MM.1S (cell line): ENCODE measurements around the gene IL26.

Source experiments
- DNase-seq: peaks from one replicate; pipeline ENCODE4 v3.0.0-alpha.2; 2015
- H2AFZ ChIP-seq: fragments of 300-600 bp; sonication (generic); 2 replicates; pipeline ENCODE4 v1.6.0; 2016; ENCODE audit warnings: antibody characterized with exemption, low read length
- H3F3A ChIP-seq: fragments of 300-600 bp; sonication (generic); 2 replicates; pipeline ENCODE4 v1.6.1; 2016; ENCODE audit warnings: mild to moderate bottlenecking, antibody characterized with exemption, low read length, moderate library complexity, mixed read lengths; ENCODE audit not compliant: insufficient read depth
- H3K27ac ChIP-seq: fragments of 300-600 bp; sonication (generic); 2 replicates; pipeline ENCODE4 v1.5.1; 2016; ENCODE audit warnings: mild to moderate bottlenecking, low read length
- H3K27me3 ChIP-seq: fragments of 300-600 bp; sonication (generic); replicated peaks from 2 replicates; pipeline ENCODE4 v1.6.0; 2016; ENCODE audit warnings: low read length; ENCODE audit not compliant: insufficient read depth
- H3K36me3 ChIP-seq: fragments of 300-600 bp; sonication (generic); replicated peaks from 2 replicates; pipeline ENCODE4 v1.6.1; 2016; ENCODE audit warnings: mild to moderate bottlenecking, low read length, mixed read lengths; ENCODE audit not compliant: insufficient read depth
- H3K4me1 ChIP-seq: fragments of 300-600 bp; sonication (generic); 2 replicates; pipeline ENCODE4 v1.6.1; 2016; ENCODE audit warnings: low read length, mixed read lengths
- H3K4me2 ChIP-seq: fragments of 300-600 bp; sonication (generic); 2 replicates; pipeline ENCODE4 v1.6.0; 2016; ENCODE audit warnings: low read depth, low read length
- H3K4me3 ChIP-seq: fragments of 300-600 bp; sonication (generic); 2 replicates; pipeline ENCODE4 v1.5.1; 2016; ENCODE audit warnings: low read length, mixed read lengths
- H3K79me2 ChIP-seq: fragments of 300-600 bp; sonication (generic); 2 replicates; pipeline ENCODE4 v1.6.1; 2016; ENCODE audit warnings: mixed run types, low read length, mixed read lengths
- H3K9ac ChIP-seq: fragments of 300-600 bp; sonication (generic); 2 replicates; pipeline ENCODE4 v1.6.1; 2016; ENCODE audit warnings: low read length, mixed read lengths
- H3K9me2 ChIP-seq: fragments of 300-600 bp; sonication (generic); replicated peaks from 2 replicates; pipeline ENCODE4 v1.6.1; 2016; ENCODE audit warnings: mild to moderate bottlenecking, low read length, mixed read lengths; ENCODE audit not compliant: insufficient read depth
- H3K9me3 ChIP-seq: fragments of 300-600 bp; sonication (generic); replicated peaks from 2 replicates; pipeline ENCODE4 v1.6.1; 2016; ENCODE audit warnings: mild to moderate bottlenecking, low read length, mixed read lengths; ENCODE audit not compliant: insufficient read depth
- H4K20me1 ChIP-seq: fragments of 300-600 bp; sonication (generic); 2 replicates; pipeline ENCODE4 v1.6.1; 2016; ENCODE audit warnings: mild to moderate bottlenecking, low read length, moderate library complexity, mixed read lengths; ENCODE audit not compliant: insufficient read depth
- CTCF ChIP-seq: fragments of 300-600 bp; sonication (generic); IDR thresholded peaks from 2 replicates; pipeline ENCODE4 v1.5.1; 2016; ENCODE audit warnings: antibody characterized with exemption, low read length, mixed read lengths
- EZH2 ChIP-seq: fragments of 300-600 bp; sonication (generic); optimal IDR thresholded peaks from 2 replicates; pipeline ENCODE3; 2017; ENCODE audit warnings: low read depth, mild to moderate bottlenecking, antibody characterized with exemption, low read length, mixed read lengths
- EZH2phosphoT487 ChIP-seq: fragments of 300-600 bp; sonication (generic); IDR thresholded peaks from 2 replicates; pipeline ENCODE4 v1.6.1; 2018; ENCODE audit warnings: antibody characterized with exemption, low read length

The IL26 gene

GRCh38 chr12:68190301-68190700 is 35.3 kb downstream of the IL26 start:
- H3K27ac ChIP-seq: no peak overlapping the region
- no peaks in the 10 kb centered on the region for H3K79me2 ChIP-seq
- no peaks in the 10 kb centered on the region for H3K9me2 ChIP-seq
- TF ChIP-seq CTCF (no peak), EZH2phosphoT487 (no peak), EZH2 (no peak)
- H4K20me1 ChIP-seq: no peaks in the 10 kb centered on the region
- H3K36me3 ChIP-seq: no peaks in the 10 kb centered on the region
- H2AFZ ChIP-seq: no peak overlapping the region
- no peaks in the 10 kb centered on the region for H3K27me3 ChIP-seq
- H3K4me3 ChIP-seq: no peak overlapping the region
- H3K4me1 ChIP-seq: no peaks in the 10 kb centered on the region
- H3F3A ChIP-seq: no peaks in the 10 kb centered on the region
- no peak overlapping the region for H3K4me2 ChIP-seq
- no peak overlapping the region for H3K9ac ChIP-seq
- no peaks in the 10 kb centered on the region for H3K9me3 ChIP-seq
- no peak for DNase-seq

- Histone ChIP-seq H3K79me2 (no peaks in the 10 kb centered on the region), H2AFZ (no peak overlapping the region), H3F3A (no peaks in the 10 kb centered on the region), H3K4me2 (no peak overlapping the region), H4K20me1 (no peaks in the 10 kb centered on the region), H3K27ac (no peak overlapping the region), H3K9me3 (no peaks in the 10 kb centered on the region), H3K4me3 (no peak overlapping the region), H3K9me2 (no peaks in the 10 kb centered on the region), H3K27me3 (no peaks in the 10 kb centered on the region), H3K4me1 (no peaks in the 10 kb centered on the region), H3K9ac (no peak overlapping the region), H3K36me3 (no peaks in the 10 kb centered on the region)
- no peak for DNase-seq
- TF ChIP-seq EZH2phosphoT487: no peak
- TF ChIP-seq EZH2: no peak
- TF ChIP-seq CTCF: no peak
Observed at GRCh38 chr12:68189821-68190242, 35.8 kb downstream of the IL26 start.

GRCh38 chr12:68185598-68185997 is 40.0 kb downstream of the IL26 start:
- H3K9ac ChIP-seq: no peak overlapping the region
- no peak overlapping the region for H3K27ac ChIP-seq
- H3F3A ChIP-seq: no peaks in the 10 kb centered on the region
- no peak overlapping the region for H3K4me2 ChIP-seq
- H4K20me1 ChIP-seq: no peaks in the 10 kb centered on the region
- no peaks in the 10 kb centered on the region for H3K4me1 ChIP-seq
- no peaks in the 10 kb centered on the region for H3K27me3 ChIP-seq
- H3K9me2 ChIP-seq: no peaks in the 10 kb centered on the region
- H2AFZ ChIP-seq: no peak overlapping the region
- H3K79me2 ChIP-seq: no peaks in the 10 kb centered on the region
- H3K9me3 ChIP-seq: no peaks in the 10 kb centered on the region
- DNase-seq: no peak
- TF ChIP-seq EZH2phosphoT487: no peak
- no peak for TF ChIP-seq EZH2
- TF ChIP-seq CTCF: no peak
- no peaks in the 10 kb centered on the region for H3K36me3 ChIP-seq
- H3K4me3 ChIP-seq: no peak overlapping the region
